Measurements from ENCODE around the gene PPP6R3.
"Not testable (repeated sequence)": the region's sequence is repeated elsewhere in the genome, so short reads cannot be mapped to it uniquely, and the experiment has no call there.

PPP6R3 gene

GRCh38 chr11:68598816-68599653 is 138.5 kb downstream of the PPP6R3 start:
- DNase-seq, result no peak

GRCh38 chr11:68601147-68601546 is 140.6 kb downstream of the PPP6R3 start:
- no peak for DNase-seq

- no peak for DNase-seq
Measured at GRCh38 chr11:68609761-68610160, 149.2 kb downstream of the PPP6R3 start.

GRCh38 chr11:68610452-68611116 is 150.0 kb downstream of the PPP6R3 start:
- no peak for DNase-seq

GRCh38 chr11:68615657-68616056 is 155.1 kb downstream of the PPP6R3 start:
- no peak for DNase-seq

- no peak for DNase-seq
Measured at GRCh38 chr11:68617925-68618809, 157.6 kb downstream of the PPP6R3 start.

GRCh38 chr11:68621826-68622225 is 161.3 kb downstream of the PPP6R3 start:
- DNase-seq, result no peak

- DNase-seq, result not testable (repeated sequence)
Measured at GRCh38 chr11:68623706-68624105, 163.2 kb downstream of the PPP6R3 start.

GRCh38 chr11:68625069-68625468 is 164.5 kb downstream of the PPP6R3 start:
- not testable (repeated sequence) for DNase-seq

- not testable (repeated sequence) for DNase-seq
Measured at GRCh38 chr11:68626236-68626635, 165.7 kb downstream of the PPP6R3 start.

GRCh38 chr11:68628837-68629236 is 168.3 kb downstream of the PPP6R3 start:
- not testable (repeated sequence) for DNase-seq

- DNase-seq, result not testable (repeated sequence)
Measured at GRCh38 chr11:68632375-68632774, 171.8 kb downstream of the PPP6R3 start.

GRCh38 chr11:68632802-68633201 is 172.2 kb downstream of the PPP6R3 start:
- no peak for DNase-seq

GRCh38 chr11:68634606-68635005 is 174.1 kb downstream of the PPP6R3 start:
- not testable (repeated sequence) for DNase-seq

GRCh38 chr11:68635172-68635571 is 174.6 kb downstream of the PPP6R3 start:
- not testable (repeated sequence) for DNase-seq

GRCh38 chr11:68635883-68636282 is 175.3 kb downstream of the PPP6R3 start:
- not testable (repeated sequence) for DNase-seq

GRCh38 chr11:68639322-68639721 is 178.8 kb downstream of the PPP6R3 start:
- DNase-seq, result not testable (repeated sequence)

GRCh38 chr11:68641880-68642279 is 181.3 kb downstream of the PPP6R3 start:
- no peak for DNase-seq

- no peak for DNase-seq
Measured at GRCh38 chr11:68643585-68643984, 183.0 kb downstream of the PPP6R3 start.

GRCh38 chr11:68646832-68647231 is 186.3 kb downstream of the PPP6R3 start:
- no peak for DNase-seq

GRCh38 chr11:68649851-68650555 is 189.5 kb downstream of the PPP6R3 start:
- no peak for DNase-seq

Data from hypothalamus (tissue), 51 donors.